WTC11 (cell line): ENCODE results near the gene SYT9.

Experiments used
- CTCF ChIP-seq: fragments of 200-600 bp; IDR thresholded peaks from 2 replicates; pipeline ENCODE4 v1.8.0; 2022; ENCODE audit warnings: antibody characterized with exemption
- JUN ChIP-seq: sonication (generic); formaldehyde crosslinking; IDR thresholded peaks from 2 replicates; pipeline ENCODE4 v1.8.0; 2023; ENCODE audit warnings: mild to moderate bottlenecking, missing genetic modification reagents
- KAT7 ChIP-seq: sonication (generic); formaldehyde crosslinking; IDR thresholded peaks from 2 replicates; pipeline ENCODE4 v1.8.1; 2023; ENCODE audit warnings: missing genetic modification reagents, mild to moderate bottlenecking, borderline replicate concordance
- MYBL2 ChIP-seq: sonication (generic); formaldehyde crosslinking; IDR thresholded peaks from 2 replicates; pipeline ENCODE4 v1.8.1; 2023; ENCODE audit warnings: mild to moderate bottlenecking, moderate library complexity, missing genetic modification reagents
- NFE2L1 ChIP-seq: sonication (generic); formaldehyde crosslinking; IDR thresholded peaks from 2 replicates; pipeline ENCODE4 v1.8.1; 2023; ENCODE audit warnings: missing genetic modification reagents
- PREB ChIP-seq: sonication (generic); formaldehyde crosslinking; IDR thresholded peaks from 2 replicates; pipeline ENCODE4 v1.8.1; 2022; ENCODE audit warnings: mild to moderate bottlenecking, missing genetic modification reagents, moderate library complexity, borderline replicate concordance
- SMAD3 ChIP-seq: sonication (generic); formaldehyde crosslinking; IDR thresholded peaks from 2 replicates; pipeline ENCODE4 v1.8.0; 2022; ENCODE audit warnings: missing genetic modification reagents, mild to moderate bottlenecking, borderline replicate concordance
- ZBTB21 ChIP-seq: sonication (generic); formaldehyde crosslinking; IDR thresholded peaks from 2 replicates; pipeline ENCODE4 v1.8.1; 2023; ENCODE audit warnings: mild to moderate bottlenecking, missing genetic modification reagents, borderline replicate concordance
- ZNF232 ChIP-seq: sonication (generic); formaldehyde crosslinking; IDR thresholded peaks from 2 replicates; pipeline ENCODE4 v1.8.0; 2022; ENCODE audit warnings: mild to moderate bottlenecking, missing genetic modification reagents
- ZNF423 ChIP-seq: fragments of 250-450 bp; sonication (Bioruptor Pico); IDR thresholded peaks from 2 replicates; pipeline ENCODE4 v2.1.2; 2022; ENCODE audit warnings: mild to moderate bottlenecking, moderate library complexity

DNA sequence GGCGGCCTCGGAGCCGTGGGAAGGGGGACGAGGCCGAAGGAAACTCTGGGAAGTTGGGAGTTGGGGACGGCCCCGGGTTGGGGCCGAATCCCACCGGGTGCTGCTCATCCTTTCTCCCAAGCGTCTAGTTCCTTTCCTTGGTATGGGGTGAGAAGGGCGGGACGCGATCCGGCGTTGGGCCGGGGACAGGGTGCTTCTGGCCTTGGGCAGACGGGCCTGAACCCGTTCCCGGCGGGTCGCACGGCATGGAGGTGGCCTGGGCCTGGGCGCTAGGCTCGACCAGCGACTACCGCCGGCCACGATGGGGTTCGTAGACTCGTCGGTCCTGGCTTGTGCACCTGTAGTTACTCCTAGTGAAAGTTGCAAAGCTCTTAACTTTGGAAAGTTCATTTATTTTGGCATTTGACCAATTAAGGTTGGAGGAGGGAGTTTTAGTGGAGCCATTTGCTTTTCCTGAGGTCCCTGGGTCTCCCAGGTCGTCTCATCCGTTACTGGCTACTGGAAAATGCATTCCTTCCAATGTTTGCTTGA is 1.0 kb downstream of the SYT9 start:
- TF ChIP-seq CTCF, result no peak
- no peak for TF ChIP-seq JUN (CRISPR knock-in tag)
- TF ChIP-seq KAT7 (CRISPR knock-in tag), result no peak
- TF ChIP-seq MYBL2, result no peak
- no peak for TF ChIP-seq ZNF423 (CRISPR knock-in tag)
- no peak for TF ChIP-seq ZBTB21 (CRISPR knock-in tag)
- TF ChIP-seq PREB, result no peak
- no peak for TF ChIP-seq ZNF232 (CRISPR knock-in tag)
- no peak for TF ChIP-seq SMAD3 (CRISPR knock-in tag)
- no peak for TF ChIP-seq NFE2L1 (CRISPR knock-in tag)
